IMR-90 (cell line): Measurements from ENCODE around the gene TOP2A. TPM values are rescaled to one million over a fixed set of nuclear protein-coding genes. Genes with fewer than 3 reads are reported as not detected.

Experiments used
- ATAC-seq: fragments of 200-7000 bp; cut with Tn5 transposase; 2 replicates; pipeline ENCODE4 v1.9.1; 2020; ENCODE audit warnings: low read depth, mild to moderate bottlenecking, moderate library complexity
- BruUV-seq: library from RNA; stranded (reverse); fragments of 400-500 nt; replicated peaks from 2 replicates; lab custom pipeline; 2021; lab: Mats Ljungman, UMichigan
- CTCF ChIA-PET: fragments of 300-600 bp; formaldehyde crosslinking; extraction: SDS; loops from one replicate; lab custom pipeline; 2021; ENCODE audit warnings: antibody characterized with exemption; lab: Yijun Ruan, JAX
- POLR2A ChIA-PET: fragments of 300-600 bp; sonication (Branson Sonifier 250); formaldehyde crosslinking; loops from one replicate; lab custom pipeline; 2022; ENCODE audit warnings: antibody characterized with exemption; ENCODE audit not compliant: unreplicated experiment; lab: Charles Lee
- DNase-seq: peaks from one replicate; pipeline ENCODE4 v3.0.0; 2013
- H2AFZ ChIP-seq: replicated peaks from 2 replicates; pipeline ENCODE3; 2013; ENCODE audit warnings: low read length, mild to moderate bottlenecking; ENCODE audit not compliant: poor library complexity
- H2AK5ac ChIP-seq: 2 replicates; pipeline ENCODE4 v1.6.1; 2013; ENCODE audit warnings: low read depth, low read length, inconsistent platforms
- H2AK9ac ChIP-seq: replicated peaks from 2 replicates; pipeline ENCODE3; 2013; ENCODE audit warnings: mild to moderate bottlenecking, low read depth, low read length, moderate library complexity; ENCODE audit not compliant: poor library complexity
- H2BK120ac ChIP-seq: 2 replicates; pipeline ENCODE4 v1.6.1; 2013; ENCODE audit warnings: low read depth, low read length, inconsistent platforms
- H2BK15ac ChIP-seq: 3 replicates; pipeline ENCODE4 v1.6.1; 2013; ENCODE audit warnings: low read depth, low read length, inconsistent platforms
- H2BK20ac ChIP-seq: 2 replicates; pipeline ENCODE4 v1.6.1; 2013; ENCODE audit warnings: low read depth, mild to moderate bottlenecking, inconsistent platforms, low read length, moderate library complexity
- H2BK5ac ChIP-seq: 2 replicates; pipeline ENCODE4 v1.6.1; 2013; ENCODE audit warnings: mild to moderate bottlenecking, low read depth, low read length, inconsistent platforms; ENCODE audit not compliant: poor library complexity, severe bottlenecking
- H3K14ac ChIP-seq: replicated peaks from 2 replicates; pipeline ENCODE4 v1.6.1; 2013; ENCODE audit warnings: low read depth, low read length, inconsistent platforms
- H3K18ac ChIP-seq: 2 replicates; pipeline ENCODE4 v1.6.1; 2013; ENCODE audit warnings: low read depth, low read length, control low read depth
- H3K23ac ChIP-seq: 2 replicates; pipeline ENCODE4 v1.6.1; 2013; ENCODE audit warnings: low read depth, low read length, inconsistent platforms
- H3K27ac ChIP-seq: 2 replicates; pipeline ENCODE4 v1.5.1; 2013; ENCODE audit warnings: mild to moderate bottlenecking, control low read depth, low read length; ENCODE audit not compliant: insufficient read depth
- H3K27me3 ChIP-seq: 2 replicates; pipeline ENCODE4 v1.6.1; 2013; ENCODE audit warnings: low read length; ENCODE audit not compliant: control insufficient read depth, insufficient read depth
- H3K36me3 ChIP-seq: 2 replicates; pipeline ENCODE4 v1.6.1; 2013; ENCODE audit warnings: low read length, mixed read lengths; ENCODE audit not compliant: control insufficient read depth, insufficient read depth
- H3K4ac ChIP-seq: 2 replicates; pipeline ENCODE4 v1.6.1; 2013; ENCODE audit warnings: low read depth, low read length, inconsistent platforms
- H3K4me1 ChIP-seq: 2 replicates; pipeline ENCODE4 v1.6.1; 2013; ENCODE audit warnings: low read length, mixed read lengths; ENCODE audit not compliant: control insufficient read depth, insufficient read depth
- H3K4me2 ChIP-seq: 2 replicates; pipeline ENCODE4 v1.6.1; 2013; ENCODE audit warnings: low read depth, mild to moderate bottlenecking, control low read depth, low read length, moderate library complexity
- H3K4me3 ChIP-seq: 2 replicates; pipeline ENCODE4 v1.5.1; 2013; ENCODE audit warnings: low read depth, mild to moderate bottlenecking, control low read depth, low read length, moderate library complexity; ENCODE audit not compliant: insufficient read depth
- H3K56ac ChIP-seq: 2 replicates; pipeline ENCODE4 v1.6.1; 2013; ENCODE audit warnings: low read length, inconsistent platforms; ENCODE audit not compliant: insufficient read depth; ENCODE audit errors: extremely low read depth
- H3K79me1 ChIP-seq, 2 experiments: 2 replicates each; pipeline ENCODE4 v1.6.1; 2013; ENCODE audit warnings: low read length in 2 of 2, inconsistent platforms in 1 of 2, low read depth in 1 of 2
- H3K9ac ChIP-seq: 2 replicates; pipeline ENCODE4 v1.6.1; 2013; ENCODE audit warnings: low read depth, low read length, control low read depth
- H3K9me1 ChIP-seq: 2 replicates; pipeline ENCODE4 v1.6.1; 2013; ENCODE audit warnings: low read length, inconsistent platforms; ENCODE audit not compliant: insufficient read depth
- H3K9me3 ChIP-seq: 2 replicates; pipeline ENCODE4 v1.6.1; 2013; ENCODE audit warnings: low read length; ENCODE audit not compliant: control insufficient read depth, insufficient read depth
- H4K20me1 ChIP-seq: 2 replicates; pipeline ENCODE4 v1.6.1; 2013; ENCODE audit warnings: low read length, inconsistent platforms; ENCODE audit not compliant: insufficient read depth
- H4K5ac ChIP-seq: 2 replicates; pipeline ENCODE4 v1.6.1; 2013; ENCODE audit warnings: mild to moderate bottlenecking, low read depth, low read length, control low read depth
- H4K8ac ChIP-seq, 2 experiments: 2 replicates each; pipeline ENCODE4 v1.6.1; 2013; ENCODE audit warnings: low read depth in 2 of 2, low read length in 2 of 2, control low read depth in 1 of 2, inconsistent platforms in 1 of 2
- H4K91ac ChIP-seq: 2 replicates; pipeline ENCODE4 v1.6.1; 2013; ENCODE audit warnings: low read depth, low read length, inconsistent platforms; ENCODE audit not compliant: insufficient read depth
- FOS ChIP-seq: fragments of 150-350 bp; IDR thresholded peaks from 2 replicates; pipeline ENCODE4 v1.6.1; 2016; ENCODE audit warnings: low read depth, low read length
- NFE2L2 ChIP-seq: fragments of 150-350 bp; IDR thresholded peaks from 2 replicates; pipeline ENCODE4 v1.6.1; 2016; ENCODE audit warnings: low read depth, mild to moderate bottlenecking, low read length
- RFX5 ChIP-seq: IDR thresholded peaks from 2 replicates; pipeline ENCODE4 v1.8.0; 2012; ENCODE audit warnings: low read depth, mild to moderate bottlenecking, low read length, moderate library complexity
- WGBS, 2 experiments: methylation state at CpG; one replicate each; pipeline versions ENCODE4 v1.1.5 to v1.1.7; 2013; ENCODE audit warnings: missing lambda C conversion rate in 2 of 2; ENCODE audit not compliant: insufficient read length in 1 of 2; ENCODE audit errors: extremely low coverage in 2 of 2; 5-methylcytosine and 5-hydroxymethylcytosine counted together
- dilution Hi-C: fragments of 300-500 bp; cut with HindIII; formaldehyde crosslinking; loops from one replicate; pipeline ENCODE4 v1.14.3; 2018; ENCODE audit warnings: low sequenced_read_pairs; ENCODE audit not compliant: unreplicated experiment
- in situ Hi-C: fragments of 300-500 bp; cut with MboI; formaldehyde crosslinking; loops from 3 replicates; pipeline ENCODE4 v1.14.3; 2019; ENCODE audit warnings: low sequenced_read_pairs, inconsistent platforms, mixed read lengths
- intact Hi-C: fragments of 100-400 bp; cut with micrococcal nuclease; formaldehyde crosslinking; loops from 2 replicates; pipeline ENCODE4 v1.10.0; 2022
- polyA plus RNA-seq, 3 experiments: library from polyadenylated mRNA; depleted of rRNA; stranded (reverse); fragments of >200 nt; gene quantifications; 2 replicates each; pipeline ENCODE4 v1.2.3, GENCODE V29; 2012; ENCODE audit warnings: low replicate concordance in 1 of 3
- total RNA-seq: library from RNA; depleted of rRNA; stranded (reverse); fragments of >200 nt; gene quantifications from 2 replicates; pipeline ENCODE4 v1.2.3, GENCODE V29; 2012
- TF ChIP-seq, protein P1 (sequence below): fragments of 150-350 bp; IDR thresholded peaks from 2 replicates; pipeline ENCODE4 v1.6.1; 2016; ENCODE audit warnings: low read depth, mild to moderate bottlenecking, low read length, moderate library complexity, borderline replicate concordance

TOP2A gene
- total and polyA plus RNA-seq, 2 of the 4 experiments (the other 2 are of a cell fraction) = 43.4 to 68.5 TPM

DNA sequence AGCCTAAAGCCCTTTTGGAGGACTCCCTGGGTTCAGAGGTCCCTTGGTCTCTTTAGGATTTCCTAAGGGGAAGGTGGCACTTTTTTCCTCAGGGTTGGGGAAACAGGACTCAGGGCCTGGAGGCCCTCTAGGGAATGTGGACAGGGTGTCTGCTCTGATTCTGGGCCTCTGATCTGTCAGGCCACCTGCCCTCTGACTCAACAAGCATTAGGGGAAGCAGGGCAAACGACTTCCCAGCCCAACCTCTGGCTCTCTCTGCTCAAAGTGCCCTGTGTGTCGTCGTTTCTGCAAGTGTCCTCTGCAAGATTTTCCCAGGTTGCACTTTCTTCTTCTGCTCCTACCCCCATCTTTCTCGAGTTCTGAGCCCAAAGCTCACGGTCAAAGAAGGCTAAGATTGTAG is 18.9 kb upstream of the TOP2A start:
- Histone ChIP-seq H2BK120ac (no peak overlapping the region), H2AK9ac (peak overlapping the region; percentile 11), H3K9me1 (peaks cover 7% of the 10 kb centered on the region; the same call in 1 of the 2 replicates), H3K4me3 (no peak overlapping the region), H3K36me3 (no peaks in the 10 kb centered on the region), H4K5ac (no peak overlapping the region), H4K91ac (no peak overlapping the region), H3K14ac (no peak overlapping the region), H3K4me2 (no peak overlapping the region), H3K23ac (no peak overlapping the region), H2BK15ac (no peak overlapping the region), H4K20me1 (no peaks in the 10 kb centered on the region), H2BK5ac (no peak overlapping the region), H3K18ac (no peak overlapping the region), H3K9ac (no peak overlapping the region), H3K79me1 (no peaks in the 10 kb centered on the region), H3K4ac (no peak overlapping the region), H2AFZ (peak overlapping the region; percentile 48), H4K8ac (no peak overlapping the region), H3K27ac (no peak overlapping the region), H3K4me1 (peaks cover 8% of the 10 kb centered on the region), H3K9me3 (no peaks in the 10 kb centered on the region), H2AK5ac (no peak overlapping the region), H2BK20ac (no peak overlapping the region), H3K56ac (no peak overlapping the region), H3K27me3 (no peaks in the 10 kb centered on the region)
- no peak for ATAC-seq
- DNase-seq = no peak
- BruUV-seq = no TSS peak
- TF ChIP-seq, protein P1, sequence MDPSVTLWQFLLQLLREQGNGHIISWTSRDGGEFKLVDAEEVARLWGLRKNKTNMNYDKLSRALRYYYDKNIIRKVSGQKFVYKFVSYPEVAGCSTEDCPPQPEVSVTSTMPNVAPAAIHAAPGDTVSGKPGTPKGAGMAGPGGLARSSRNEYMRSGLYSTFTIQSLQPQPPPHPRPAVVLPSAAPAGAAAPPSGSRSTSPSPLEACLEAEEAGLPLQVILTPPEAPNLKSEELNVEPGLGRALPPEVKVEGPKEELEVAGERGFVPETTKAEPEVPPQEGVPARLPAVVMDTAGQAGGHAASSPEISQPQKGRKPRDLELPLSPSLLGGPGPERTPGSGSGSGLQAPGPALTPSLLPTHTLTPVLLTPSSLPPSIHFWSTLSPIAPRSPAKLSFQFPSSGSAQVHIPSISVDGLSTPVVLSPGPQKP = no peak
- TF ChIP-seq RFX5 = no peak
- no peak for TF ChIP-seq NFE2L2
- TF ChIP-seq FOS = no peak
- in situ Hi-C loops (no loop called here), dilution Hi-C loops (no loop called here), intact Hi-C loops (no loop called here)
- WGBS, 2 experiments = 90% methylated on average over 2 of the region's 5 CpGs; no CpG with 5 or more reads in 1 of the 2 experiments
- ChIA-PET POLR2A (no interaction called here), CTCF (interaction anchor here (1.5 kb wide), 1 partner anchor 40 kb away, joined by 3 read pairs; no protein-coding TSS in a partner anchor)
